Spleen (tissue), 7 donors: ENCODE measurements around the gene MXD4.
A peak's percentile ranks its signal among the peaks of the same experiment; 100 is the strongest.

Source experiments
- CTCF ChIP-seq, 11 experiments: fragments of 200-600 bp in 7 of 11; fragments of 450-650 bp in 4 of 11; sonication (generic) in 4 of 11; IDR thresholded peaks in 8 of 11; conservative IDR thresholded peaks in 3 of 11; 1 replicate in 7 of 11; 2 replicates in 4 of 11; pipeline versions ENCODE4 v1.4.0 to v1.8.0; 2016 to 2021; ENCODE audit warnings: antibody characterized with exemption in 11 of 11, inconsistent platforms in 4 of 11, mild to moderate bottlenecking in 1 of 11
- POLR2A ChIP-seq, 3 donors: fragments of 450-650 bp; IDR thresholded peaks; one replicate each; pipeline ENCODE4 v1.5.1; 2017; ENCODE audit warnings: antibody characterized with exemption in 3 of 3, mild to moderate bottlenecking in 1 of 3
- POLR2AphosphoS5 ChIP-seq, 3 donors: sonication (generic); formaldehyde crosslinking; IDR thresholded peaks; one replicate each; pipeline ENCODE4 v1.5.1; 2017; ENCODE audit warnings: antibody characterized with exemption in 3 of 3
- donor health status: DM: no; HTN: no; CAD: no; lungs with moderate emphysema.
- donor health status: DM: no; HTN: no; CAD: no.
- donor health status: DM: no; HTN: no; CAD: no.

- TF ChIP-seq CTCF (IDR thresholded peaks at IDR 0.05 in 8 of 11, conservative IDR thresholded peaks at IDR 0.05 in 3 of 11) (no peak), POLR2AphosphoS5 (IDR thresholded peaks at IDR 0.05) (peak in 1 of 3 donors; percentile 4), POLR2A (IDR thresholded peaks at IDR 0.05) (no peak)
Measured at GRCh38 chr4:2256156-2256731, 5.7 kb downstream of the MXD4 start.
